T follicular helper cell (primary cell): ENCODE measurements around the gene GMDS.

Experiments used
- DNase-seq: peaks from one replicate; pipeline ENCODE4 v3.0.0-alpha.2; 2020; ENCODE audit warnings: low read depth

Gene GMDS

DNA sequence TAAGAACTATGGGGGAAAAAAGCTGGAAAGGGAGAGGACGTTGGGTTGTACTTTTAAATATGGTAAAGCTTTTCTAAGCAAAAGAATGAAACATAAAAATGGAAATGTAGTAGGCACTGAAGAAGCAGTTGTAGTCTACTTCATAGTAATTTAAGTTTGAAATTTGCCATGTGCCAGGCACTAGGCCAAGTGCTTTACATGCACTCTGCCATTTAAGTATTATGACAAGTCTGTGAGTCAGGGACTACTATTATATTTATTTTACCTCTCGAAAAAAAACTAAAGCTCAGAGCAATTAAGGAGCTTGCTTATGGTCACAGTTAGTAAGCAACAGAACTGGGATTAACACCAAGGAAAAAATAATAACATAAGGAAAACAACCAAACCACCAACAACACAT, 257.8 kb downstream of the GMDS start:
- DNase-seq: no peak

DNA sequence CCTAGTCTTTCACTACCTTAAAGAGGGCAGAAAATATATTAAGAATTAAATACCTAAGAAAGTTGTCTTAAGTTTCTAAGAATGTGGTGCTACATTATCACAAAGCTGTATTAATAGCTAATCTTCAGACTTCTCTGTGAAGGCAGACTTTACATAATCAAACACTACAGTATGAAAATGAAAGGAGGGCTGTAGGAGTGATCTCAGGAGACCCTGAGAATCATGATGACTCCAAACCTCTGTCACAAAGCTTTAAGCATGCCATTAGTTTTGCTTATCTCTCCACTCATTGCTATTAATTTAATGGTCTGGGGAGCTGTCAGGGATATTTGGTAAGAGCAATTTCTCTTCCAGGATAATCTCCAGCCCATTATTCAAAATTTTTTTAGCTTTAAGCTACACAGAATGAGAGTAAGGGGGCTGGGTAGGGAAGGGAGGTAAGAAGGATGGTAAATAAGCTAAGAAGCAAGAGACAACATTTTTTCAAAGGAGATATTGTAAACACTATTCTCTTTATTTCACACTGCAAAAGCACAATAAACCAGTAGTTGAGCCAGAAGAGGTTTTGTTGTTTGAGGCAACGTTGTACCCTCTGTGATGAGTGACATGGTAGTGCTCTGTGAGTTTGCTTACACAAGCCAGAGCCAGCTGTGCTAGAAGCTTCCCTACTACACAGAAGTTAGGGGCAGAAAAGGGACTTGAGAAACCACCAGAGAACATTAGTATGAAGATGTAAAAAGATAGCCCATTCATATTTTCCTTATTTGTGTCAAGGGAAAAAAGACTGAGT, 258.8 kb downstream of the GMDS start:
- DNase-seq: no peak

- no peak for DNase-seq
These were observed 260.9 kb downstream of the GMDS start for GRCh38 chr6:1984346-1984994.

GRCh38 chr6:1983850-1984249, 261.6 kb downstream of the GMDS start:
- no peak for DNase-seq

DNA sequence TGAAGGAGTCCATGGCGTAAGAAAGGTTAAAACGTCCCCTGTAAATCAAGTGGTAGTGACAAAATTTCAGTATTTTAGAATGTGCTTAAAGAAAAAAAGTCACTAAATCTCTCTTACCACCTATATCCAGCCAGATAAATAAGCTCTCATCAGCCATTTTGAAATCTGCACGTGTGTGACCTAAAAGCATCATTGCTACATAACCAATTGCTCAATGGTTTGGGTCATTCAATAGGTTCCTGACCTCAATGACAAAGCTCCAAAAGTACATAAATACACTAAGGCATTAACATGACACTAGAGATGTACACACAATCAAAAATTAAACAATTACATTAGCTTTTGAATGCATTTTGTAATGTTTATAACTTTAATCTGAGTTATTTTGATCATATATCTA, 272.4 kb downstream of the GMDS start:
- no peak for DNase-seq

DNA sequence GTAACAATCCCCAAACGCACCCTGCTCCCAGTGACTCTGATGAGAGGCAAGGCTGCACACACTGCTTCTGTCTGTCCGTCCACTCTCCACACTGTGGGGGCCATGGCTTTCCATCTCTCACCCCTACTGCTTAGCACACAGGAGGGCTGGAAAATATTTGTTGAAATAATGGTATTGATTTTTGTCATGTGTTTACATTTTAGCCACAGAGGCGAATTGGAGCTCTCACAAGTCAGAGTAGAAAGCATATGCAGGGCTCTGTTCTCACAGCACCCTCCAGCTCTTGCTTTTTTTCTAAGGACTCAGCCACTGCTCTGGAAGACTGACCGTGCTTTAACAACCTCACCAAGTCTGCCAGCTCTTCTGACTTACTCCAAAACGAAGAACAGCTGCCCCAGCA, 273.8 kb downstream of the GMDS start:
- no peak for DNase-seq

GRCh38 chr6:1970151-1970561, 275.2 kb downstream of the GMDS start:
- DNase-seq: no peak

DNA sequence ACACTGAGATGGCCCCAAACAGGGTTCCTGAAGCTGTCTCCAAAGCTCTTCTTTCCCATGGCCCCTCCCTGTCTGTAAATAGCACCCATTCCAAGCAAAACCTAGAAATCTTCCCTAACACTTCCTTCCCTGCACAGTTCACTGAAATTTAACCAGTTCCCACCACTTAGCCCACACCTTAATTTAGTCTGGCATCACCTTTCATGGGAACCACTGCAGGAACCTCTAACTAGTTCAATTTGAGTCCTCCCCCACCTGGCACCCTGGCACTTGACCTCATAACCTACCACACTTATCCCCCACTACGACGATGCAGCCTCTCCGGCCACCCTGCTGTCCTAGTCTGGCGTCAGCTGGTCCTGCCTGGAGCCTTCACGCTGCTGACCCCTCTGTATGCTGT, 278.7 kb downstream of the GMDS start:
- no peak for DNase-seq

GRCh38 chr6:1965596-1966224, 279.7 kb downstream of the GMDS start:
- DNase-seq: no peak

DNA sequence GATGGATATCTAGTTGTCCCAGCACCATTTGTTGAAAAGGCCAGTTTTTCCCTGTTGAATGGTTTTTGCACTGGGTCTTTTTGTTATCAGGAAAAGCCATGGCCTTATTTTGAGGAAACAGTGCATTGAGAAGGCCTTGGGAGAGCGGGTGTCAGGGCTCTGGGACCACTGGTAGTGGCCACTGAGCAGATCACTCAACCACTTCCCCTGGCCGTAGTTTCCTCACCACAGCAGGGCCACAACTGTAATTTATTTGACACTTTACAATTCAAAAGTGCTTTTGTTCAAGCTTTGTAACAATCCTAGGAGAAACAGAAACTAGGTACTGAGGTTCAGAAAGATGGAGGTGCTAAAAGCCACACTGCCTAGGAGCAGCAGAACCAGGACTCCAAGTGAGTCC, 281.8 kb downstream of the GMDS start:
- DNase-seq: no peak

GRCh38 chr6:1962201-1962600, 283.2 kb downstream of the GMDS start:
- DNase-seq: no peak

- DNase-seq: no peak
These were observed 284.8 kb downstream of the GMDS start for GRCh38 chr6:1960486-1961142.

DNA sequence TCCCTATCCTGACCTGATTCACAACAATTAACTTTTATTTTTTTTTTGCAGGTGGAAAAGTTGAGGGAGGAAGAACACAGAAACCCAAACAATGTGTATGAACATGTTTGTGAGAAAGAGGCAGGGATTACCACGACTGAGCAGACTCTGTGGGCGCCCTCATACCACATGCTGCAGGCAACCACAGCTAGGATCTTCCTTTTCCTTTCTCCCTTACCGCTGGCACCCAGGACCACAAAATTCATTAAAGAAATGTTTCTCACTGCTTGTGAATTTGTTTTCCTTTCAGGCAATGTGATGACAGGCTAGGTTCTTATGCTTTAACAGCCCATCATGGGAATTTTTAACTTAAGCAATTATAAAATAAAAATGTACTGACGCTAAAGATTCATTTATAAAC, 287.1 kb downstream of the GMDS start:
- DNase-seq: no peak

DNA sequence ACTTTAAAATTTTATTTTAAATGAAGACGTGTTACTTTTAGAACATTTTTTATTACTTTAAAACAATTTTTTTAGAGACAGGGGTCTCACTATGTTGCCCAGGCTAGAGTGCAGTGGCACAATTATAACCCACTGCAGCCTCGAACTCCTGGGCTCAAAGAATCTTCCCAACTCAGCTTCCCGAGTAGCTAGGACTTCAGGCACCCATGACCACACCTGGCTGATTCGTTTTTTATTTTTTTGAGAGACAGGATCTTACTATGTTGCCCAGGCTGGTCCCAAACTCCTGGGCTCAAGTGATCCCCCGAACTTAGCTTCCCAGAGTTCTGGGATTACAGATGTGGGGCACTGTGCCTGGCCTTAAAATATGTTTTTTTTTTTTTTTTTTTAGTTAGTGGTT, 287.7 kb downstream of the GMDS start:
- DNase-seq: no peak

- DNase-seq: no peak
These were observed 292.6 kb downstream of the GMDS start for GRCh38 chr6:1952740-1953360.

DNA sequence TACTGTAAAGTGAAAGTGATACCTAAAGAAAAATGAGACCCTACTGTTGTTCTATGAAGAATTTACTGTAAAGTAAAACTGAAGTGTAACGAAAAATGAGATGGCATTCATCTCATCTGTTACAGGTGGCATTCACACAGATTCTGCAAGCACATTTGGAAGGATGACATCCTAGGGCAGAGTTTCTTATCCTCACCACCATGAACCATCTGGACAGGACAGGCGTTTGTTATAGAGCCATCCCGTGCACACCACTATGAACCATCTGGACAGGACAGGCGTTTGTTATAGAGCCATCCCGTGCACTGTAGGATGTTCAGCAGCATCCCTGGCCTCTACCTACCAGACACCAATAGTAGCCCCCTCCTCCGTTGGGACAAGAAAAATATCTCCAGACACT, 294.8 kb downstream of the GMDS start:
- DNase-seq: no peak

- DNase-seq: no peak
These were observed 295.9 kb downstream of the GMDS start for GRCh38 chr6:1949538-1949937.

GRCh38 chr6:1947922-1948321, 297.5 kb downstream of the GMDS start:
- DNase-seq: no peak

DNA sequence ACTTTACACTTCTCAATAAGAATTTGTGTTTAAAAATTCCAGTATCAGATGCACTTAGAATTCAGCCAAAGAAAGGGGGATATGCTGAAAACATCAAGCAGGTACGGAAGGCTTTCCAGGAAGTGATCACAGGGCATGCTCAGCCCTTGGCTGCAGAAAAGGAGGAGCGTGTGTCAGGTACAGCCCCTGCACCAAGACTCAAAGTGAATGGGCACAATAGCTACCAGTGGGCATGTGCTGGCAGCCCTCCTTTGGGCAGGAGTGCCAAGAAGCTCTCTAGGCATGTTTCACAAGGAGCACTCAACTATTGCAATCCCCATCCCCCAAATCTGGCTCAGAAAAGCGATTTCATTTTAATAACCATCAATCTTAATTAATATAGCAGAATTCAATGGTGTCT, 298.8 kb downstream of the GMDS start:
- DNase-seq: no peak

- DNase-seq: no peak
These were observed 300.1 kb downstream of the GMDS start for GRCh38 chr6:1945235-1945832.

GRCh38 chr6:1942834-1943233, 302.6 kb downstream of the GMDS start:
- DNase-seq: no peak

DNA sequence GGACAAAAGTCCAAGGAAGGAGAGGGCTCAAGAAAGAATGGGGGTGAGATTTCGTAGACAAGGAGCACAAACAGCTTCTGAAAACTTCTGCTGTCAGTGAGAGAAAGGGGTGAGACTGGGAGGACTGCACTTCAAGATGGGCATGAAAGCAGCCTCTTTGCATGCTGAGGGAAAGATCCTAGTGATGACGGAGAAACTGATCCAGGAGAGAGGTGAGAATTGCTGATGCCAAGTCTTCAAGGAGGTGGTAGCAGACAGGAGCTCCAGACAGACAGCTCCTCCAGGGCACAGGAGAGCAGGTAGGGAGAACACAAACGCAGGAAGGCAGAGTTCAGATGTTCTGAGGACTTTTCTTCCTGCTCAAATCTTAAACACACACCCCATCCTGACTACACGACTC, 303.9 kb downstream of the GMDS start:
- DNase-seq: no peak
